Epithelial cell of prostate (primary cell): ENCODE data around the gene DNER.
A peak's percentile ranks its signal among the peaks of the same experiment; 100 is the strongest.
"Not testable (repeated sequence)": the region's sequence is repeated elsewhere in the genome, so short reads cannot be mapped to it uniquely, and the experiment has no call there.

Source experiments
- DNase-seq: peaks from one replicate; pipeline ENCODE4 v3.0.0-alpha.2; 2011; ENCODE audit warnings: low read depth, low spot score
- H3K27ac ChIP-seq: fragments of 450-650 bp; 2 replicates; pipeline ENCODE4 v1.5.1; 2017; ENCODE audit warnings: mild to moderate bottlenecking

Gene DNER

GRCh38 chr2:229714080-229714735, at the start of gene DNER:
Gene DNER, minus strand, starts transcription at chr2:229714555. Its CDS starts 132 bp downstream, at chr2:229714423.
- H3K27ac ChIP-seq, result no peak within 1 kb of the TSS
- no peak for DNase-seq

GRCh38 chr2:229761663-229762062, 47.3 kb upstream of the DNER start:
- no peak for DNase-seq
- H3K27ac ChIP-seq, result no peak overlapping the region

- not testable (repeated sequence) for DNase-seq
These were observed 43.1 kb upstream of the DNER start for GRCh38 chr2:229757462-229757861.

GRCh38 chr2:229752970-229753729, 38.8 kb upstream of the DNER start:
- no peak for DNase-seq
- H3K27ac ChIP-seq, result no peak overlapping the region

More at GRCh38 chr2:229757462-229757861, 43.1 kb upstream of the DNER start:
- H3K27ac ChIP-seq, result not testable (repeated sequence)

- H3K27ac ChIP-seq, result no peak overlapping the region
- no peak for DNase-seq
These were observed 35.4 kb upstream of the DNER start for GRCh38 chr2:229749779-229750178.

- no peak for DNase-seq
These were observed 34.6 kb upstream of the DNER start for GRCh38 chr2:229748950-229749349.

GRCh38 chr2:229742691-229743090, 28.3 kb upstream of the DNER start:
- not testable (repeated sequence) for H3K27ac ChIP-seq

More at GRCh38 chr2:229748950-229749349, 34.6 kb upstream of the DNER start:
- no peak overlapping the region for H3K27ac ChIP-seq

GRCh38 chr2:229740279-229740678, 25.9 kb upstream of the DNER start:
- no peak for DNase-seq
- no peak overlapping the region for H3K27ac ChIP-seq

More at GRCh38 chr2:229742691-229743090, 28.3 kb upstream of the DNER start:
- DNase-seq, result not testable (repeated sequence)

- no peak overlapping the region for H3K27ac ChIP-seq
- no peak for DNase-seq
These were observed 23.8 kb upstream of the DNER start for GRCh38 chr2:229738024-229738625.

GRCh38 chr2:229734410-229734809, 20.1 kb upstream of the DNER start:
- DNase-seq, result no peak
- no peak overlapping the region for H3K27ac ChIP-seq

GRCh38 chr2:229733611-229734245, 19.4 kb upstream of the DNER start:
- H3K27ac ChIP-seq, result no peak overlapping the region
- no peak for DNase-seq

- DNase-seq, result no peak
- no peak overlapping the region for H3K27ac ChIP-seq
These were observed 18.5 kb upstream of the DNER start for GRCh38 chr2:229732897-229733296.

GRCh38 chr2:229731916-229732315, 17.6 kb upstream of the DNER start:
- no peak for DNase-seq
- no peak overlapping the region for H3K27ac ChIP-seq

GRCh38 chr2:229731363-229731762, 17.0 kb upstream of the DNER start:
- DNase-seq, result no peak
- H3K27ac ChIP-seq, result no peak overlapping the region

- DNase-seq, result no peak
- peak overlapping the region; percentile 43 for H3K27ac ChIP-seq
These were observed 14.0 kb upstream of the DNER start for GRCh38 chr2:229728370-229728769.

- no peak overlapping the region for H3K27ac ChIP-seq
These were observed 12.3 kb upstream of the DNER start for GRCh38 chr2:229726643-229727042.

GRCh38 chr2:229725716-229726574, 11.6 kb upstream of the DNER start:
- no peak overlapping the region for H3K27ac ChIP-seq
- peak; percentile 41 for DNase-seq

More at GRCh38 chr2:229726643-229727042, 12.3 kb upstream of the DNER start:
- DNase-seq, result no peak

GRCh38 chr2:229723192-229723591, 8.8 kb upstream of the DNER start:
- DNase-seq, result not testable (repeated sequence)

GRCh38 chr2:229719926-229720647, 5.7 kb upstream of the DNER start:
- no peak for DNase-seq
- H3K27ac ChIP-seq, result no peak overlapping the region

More at GRCh38 chr2:229723192-229723591, 8.8 kb upstream of the DNER start:
- not testable (repeated sequence) for H3K27ac ChIP-seq
